IPS-11a (cell line): ENCODE results near the gene LMTK2.
A peak's percentile ranks its signal among the peaks of the same experiment; 100 is the strongest.

Experiments used
- H3K4me3 ChIP-seq: one replicate; pipeline ENCODE4 v1.5.1; 2013; ENCODE audit warnings: low read depth, low read length, control low read depth

LMTK2 gene

DNA sequence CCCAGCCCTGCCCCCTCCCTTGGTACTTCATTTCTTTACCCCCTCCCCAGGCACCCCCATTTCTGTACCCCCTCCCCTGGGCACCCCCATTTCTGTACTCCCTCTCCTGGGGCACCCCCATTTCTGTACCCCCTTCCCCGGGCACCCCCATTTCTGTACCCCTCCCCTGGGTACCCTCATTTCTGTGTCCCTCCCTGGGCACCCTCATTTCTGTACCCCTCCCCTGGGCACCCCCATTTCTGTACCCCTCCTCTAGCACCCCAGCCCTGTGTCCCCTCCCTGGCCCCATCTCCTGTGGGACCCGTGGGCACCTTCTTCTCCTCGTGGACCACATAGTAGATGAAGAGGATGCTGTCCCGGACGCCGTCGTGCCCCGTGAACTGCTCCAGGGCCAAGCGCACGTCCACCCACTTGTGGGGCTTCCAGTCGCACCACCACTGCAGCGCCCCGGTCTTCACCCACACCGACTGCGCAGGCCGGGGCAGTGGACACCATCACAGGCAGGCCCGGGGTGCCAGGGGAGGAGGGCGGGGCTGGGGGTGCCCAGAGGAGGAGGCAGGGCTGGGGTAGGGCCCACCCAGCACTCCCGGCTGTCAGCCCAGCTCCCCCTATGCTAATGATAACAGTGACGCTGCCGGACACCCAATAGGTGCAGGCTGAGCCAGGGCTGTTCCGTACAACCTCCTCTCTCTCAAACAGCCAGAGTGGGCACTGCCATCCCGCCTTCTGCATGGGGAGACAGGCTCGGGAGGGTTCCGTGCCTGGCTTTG, 125.0 kb downstream of the LMTK2 start:
- no peak overlapping the region for H3K4me3 ChIP-seq

DNA sequence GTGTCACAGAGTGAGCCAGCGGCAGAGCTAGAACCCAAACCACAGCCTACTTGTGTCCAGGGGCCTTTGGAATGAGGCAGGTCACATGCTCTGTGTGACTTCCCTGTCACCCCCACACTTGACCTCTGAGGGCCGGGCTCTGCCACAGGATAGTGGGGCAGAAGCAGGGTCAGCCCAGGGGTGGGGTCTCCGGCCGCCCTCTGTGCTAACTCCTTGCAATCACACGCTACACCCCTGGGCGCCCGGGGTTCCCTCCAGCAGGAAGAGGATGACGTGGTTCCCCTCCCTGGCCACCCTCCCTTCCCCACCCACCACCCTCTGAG, 125.6 kb downstream of the LMTK2 start:
- no peak overlapping the region for H3K4me3 ChIP-seq

DNA sequence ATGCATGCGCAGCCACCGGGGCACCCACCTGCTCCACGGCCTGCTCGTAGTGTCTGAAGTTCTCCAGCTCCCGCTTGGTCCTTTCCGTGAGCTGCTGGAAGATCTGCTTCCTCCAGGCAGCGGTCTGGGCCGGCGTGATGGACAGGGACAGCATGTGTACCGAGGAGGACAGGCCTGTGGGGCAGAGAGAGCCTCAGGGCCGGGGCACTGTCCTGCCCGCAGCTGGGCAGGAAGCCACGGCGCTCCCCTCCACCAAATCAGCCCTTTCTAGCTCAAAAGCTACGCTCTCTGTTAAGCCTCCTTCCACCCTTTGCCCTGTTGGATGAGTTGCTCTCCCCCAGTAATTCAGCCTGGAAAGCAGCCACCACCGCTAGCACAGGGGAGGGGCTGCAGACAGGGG, 126.1 kb downstream of the LMTK2 start:
- no peak overlapping the region for H3K4me3 ChIP-seq

DNA sequence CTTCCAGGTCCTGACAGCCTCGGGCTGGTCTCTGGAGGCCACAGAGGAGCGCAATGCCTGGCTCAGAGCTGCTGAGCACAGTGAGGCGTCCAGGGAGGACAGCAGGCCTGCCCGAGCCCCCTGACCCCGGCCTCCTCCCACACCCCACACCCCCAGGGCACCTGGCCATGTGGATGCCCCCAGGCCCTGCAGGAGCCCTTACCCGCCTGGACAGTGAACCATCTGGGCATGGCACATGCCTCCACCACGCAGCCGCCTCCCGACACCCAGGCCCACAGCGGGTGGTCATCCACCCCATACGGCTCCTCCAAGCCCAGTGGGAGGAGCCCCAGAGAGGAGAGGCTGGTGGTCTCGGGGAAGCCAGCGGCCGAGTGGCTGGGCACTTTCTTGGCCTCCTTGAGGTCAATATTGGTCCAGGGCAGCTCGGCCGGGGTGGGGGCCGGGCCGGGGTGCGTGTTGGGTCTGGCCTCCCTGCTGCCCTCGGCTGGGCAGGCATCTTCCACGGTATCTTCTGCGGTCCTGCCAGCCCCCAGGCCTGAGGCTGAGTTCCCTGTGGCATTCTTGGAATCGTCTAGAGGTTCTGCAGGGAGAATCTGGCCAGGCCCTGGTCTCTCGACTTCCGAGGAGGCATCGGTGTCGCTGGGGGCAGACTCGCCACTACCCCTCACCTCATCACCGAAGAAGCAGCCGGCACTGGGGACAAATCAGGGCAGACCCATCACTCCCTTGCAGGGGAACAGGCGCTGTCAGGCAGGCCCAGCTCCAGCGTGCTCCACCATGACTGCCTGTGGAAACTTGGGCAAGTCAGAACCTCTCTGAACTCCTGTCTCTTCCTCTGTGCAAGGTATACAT, 126.8 kb downstream of the LMTK2 start:
- no peak overlapping the region for H3K4me3 ChIP-seq

DNA sequence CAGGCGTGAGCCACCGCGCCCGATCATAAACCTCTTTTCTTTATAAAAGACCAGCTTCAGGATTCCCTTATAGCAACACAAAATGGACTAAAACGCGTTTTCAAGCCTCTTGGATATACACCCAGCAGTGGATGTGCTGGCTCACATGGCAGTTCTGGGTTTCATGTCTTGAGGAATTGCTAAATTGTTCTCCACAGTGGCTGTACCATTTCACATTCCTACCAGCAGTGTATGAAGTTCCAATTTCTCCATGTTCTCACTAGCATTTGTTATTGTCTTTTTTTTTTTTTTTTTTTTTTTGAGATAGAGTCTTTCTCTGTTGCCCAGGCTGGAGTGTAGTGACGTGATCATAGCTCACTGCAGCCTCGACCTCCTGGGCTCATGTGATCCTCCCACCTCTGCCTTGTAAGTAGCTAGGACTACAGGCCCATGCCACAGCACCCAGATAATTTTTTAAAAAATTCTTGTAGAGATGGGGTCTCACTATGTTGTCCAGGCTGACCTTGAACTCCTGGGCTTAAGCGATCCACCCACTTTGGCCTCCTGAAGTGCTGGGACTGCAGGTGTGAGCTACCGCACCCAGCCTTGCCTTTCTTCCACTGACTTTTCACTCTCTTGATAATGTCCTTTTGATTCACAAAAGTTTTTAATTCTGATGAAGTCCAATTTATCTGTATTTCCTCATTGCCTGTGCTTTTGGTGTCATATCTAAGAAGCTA, 127.9 kb downstream of the LMTK2 start:
- H3K4me3 ChIP-seq, result no peak overlapping the region

DNA sequence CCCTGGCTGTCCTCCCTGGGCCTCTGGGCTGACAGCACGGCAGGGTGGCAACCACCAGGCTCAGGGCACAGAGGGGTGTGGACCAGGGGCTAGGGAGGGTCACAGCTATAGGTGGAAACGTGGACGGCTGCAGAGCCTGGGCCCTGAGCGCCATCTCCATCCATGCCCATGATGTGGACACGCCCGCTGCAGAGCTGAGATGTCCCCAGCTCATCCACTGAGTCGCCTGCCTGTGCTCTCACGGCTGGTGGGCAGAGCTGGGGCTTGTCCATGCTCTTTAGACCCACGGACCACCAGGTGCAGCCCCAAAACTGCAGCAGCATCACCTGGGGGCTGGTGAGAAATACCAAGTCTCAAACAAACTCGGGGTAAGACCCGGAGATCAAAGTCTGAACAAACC, 129.2 kb downstream of the LMTK2 start:
- no peak overlapping the region for H3K4me3 ChIP-seq

DNA sequence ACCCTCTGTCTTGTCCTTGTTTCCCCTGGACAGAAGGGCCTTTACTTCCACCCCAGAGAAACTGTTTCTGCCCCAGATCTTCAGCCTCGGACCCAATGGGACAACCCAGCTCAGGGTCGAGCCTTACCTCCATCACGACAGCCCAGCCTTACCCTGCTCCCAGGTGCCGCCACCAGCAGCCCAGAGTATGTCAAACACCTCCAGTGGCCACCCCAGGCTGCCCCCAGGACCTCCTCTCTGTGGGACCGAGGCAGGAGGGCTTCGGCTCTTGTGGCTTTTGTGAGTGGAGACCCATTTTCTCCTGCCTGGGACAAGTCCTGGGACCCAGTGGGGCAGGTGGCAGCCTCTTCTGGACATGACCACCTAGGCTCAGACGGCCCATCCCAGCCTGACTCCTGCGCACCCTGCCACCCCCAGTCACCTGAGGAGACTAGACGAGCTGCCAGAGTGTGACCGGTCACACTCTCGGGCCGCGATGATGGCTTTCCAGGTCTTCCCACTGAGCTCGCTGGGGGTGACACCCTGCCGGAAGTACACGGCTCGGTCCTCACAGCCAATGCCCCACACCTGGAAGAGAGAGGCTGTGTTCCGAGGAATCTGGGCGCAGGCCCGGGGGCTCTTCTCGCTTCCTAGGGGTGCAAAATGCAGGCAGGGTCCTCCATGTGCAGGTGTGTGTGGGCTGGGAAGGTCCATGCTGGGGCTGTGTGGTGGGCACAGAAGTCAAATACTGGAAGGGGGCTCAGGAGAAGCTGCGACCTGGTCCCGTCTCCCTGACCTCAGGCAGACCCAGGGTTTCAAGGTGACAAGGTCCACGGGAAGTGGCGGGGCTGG, 129.9 kb downstream of the LMTK2 start:
- no peak overlapping the region for H3K4me3 ChIP-seq

DNA sequence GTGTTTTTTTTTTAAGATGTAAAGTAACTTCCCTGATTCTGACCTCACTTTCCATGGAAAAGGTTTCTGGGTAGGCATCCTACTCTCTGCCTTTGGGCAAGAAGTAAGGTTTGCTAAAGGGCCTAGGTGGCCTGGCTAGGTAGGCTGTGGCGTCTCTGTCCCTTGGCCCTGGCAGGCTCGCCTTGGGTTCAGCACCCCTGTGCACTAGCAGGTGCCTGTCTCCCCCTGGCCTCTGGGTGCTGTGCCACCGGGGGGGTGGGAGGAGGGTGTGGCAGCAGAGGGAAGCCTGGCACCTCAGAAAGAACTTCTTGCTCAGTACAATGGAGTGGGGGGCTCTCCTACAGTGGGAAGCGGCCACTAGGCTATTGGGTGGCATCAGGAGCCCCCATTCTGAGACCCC, 131.4 kb downstream of the LMTK2 start:
- no peak overlapping the region for H3K4me3 ChIP-seq

DNA sequence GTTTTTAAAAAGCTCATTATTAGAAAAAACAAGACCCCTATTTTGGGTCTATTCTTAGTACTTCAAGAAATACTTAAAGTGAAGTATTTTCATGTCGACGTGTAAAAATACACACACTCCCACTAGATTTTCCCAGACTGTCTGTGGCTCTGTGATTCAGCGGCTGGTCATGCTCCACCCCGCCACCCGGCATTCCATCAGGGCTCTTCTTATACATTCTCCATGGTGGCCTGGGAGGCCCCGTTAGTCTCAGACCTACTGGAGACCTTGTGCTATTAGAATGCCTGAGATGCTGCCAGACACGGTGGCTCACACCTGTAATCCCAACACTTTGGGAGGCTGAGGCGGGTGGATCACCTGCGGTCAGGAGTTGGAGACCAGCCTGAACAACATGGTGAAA, 132.3 kb downstream of the LMTK2 start:
- no peak overlapping the region for H3K4me3 ChIP-seq

DNA sequence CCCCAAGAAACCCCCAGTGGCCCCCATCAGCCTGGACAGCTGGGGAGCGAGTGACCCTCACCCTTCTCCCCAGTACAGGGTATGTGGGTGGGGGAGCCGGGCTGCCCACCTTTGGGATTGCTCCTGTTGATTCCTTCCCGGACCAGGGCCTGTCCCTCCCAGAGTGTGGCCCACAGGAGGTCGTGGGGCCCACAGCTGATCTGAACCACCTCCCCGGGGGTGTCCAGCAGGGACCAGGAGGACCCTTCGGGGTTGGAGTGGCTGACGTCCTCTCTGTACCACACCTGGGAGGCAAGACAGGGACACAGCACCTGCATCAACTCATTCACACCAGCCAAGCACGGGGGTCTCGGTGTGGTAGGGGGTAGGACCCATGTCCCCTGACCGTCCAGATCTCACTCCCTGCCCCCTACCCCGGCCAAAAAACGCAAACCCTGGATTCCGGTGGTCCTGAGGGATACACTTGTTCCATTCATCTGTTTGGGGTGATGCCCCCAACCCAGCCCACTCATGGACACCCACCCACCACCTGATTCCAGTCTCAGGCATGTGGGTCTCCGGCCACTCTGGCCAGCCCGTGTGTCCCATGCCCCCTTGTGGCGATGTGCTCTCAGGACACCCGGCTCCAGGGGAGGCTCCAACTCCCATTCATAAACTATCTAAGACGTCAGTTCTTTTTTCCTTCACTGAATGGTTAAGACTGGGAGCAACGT, 134.5 kb downstream of the LMTK2 start:
- no peak overlapping the region for H3K4me3 ChIP-seq

DNA sequence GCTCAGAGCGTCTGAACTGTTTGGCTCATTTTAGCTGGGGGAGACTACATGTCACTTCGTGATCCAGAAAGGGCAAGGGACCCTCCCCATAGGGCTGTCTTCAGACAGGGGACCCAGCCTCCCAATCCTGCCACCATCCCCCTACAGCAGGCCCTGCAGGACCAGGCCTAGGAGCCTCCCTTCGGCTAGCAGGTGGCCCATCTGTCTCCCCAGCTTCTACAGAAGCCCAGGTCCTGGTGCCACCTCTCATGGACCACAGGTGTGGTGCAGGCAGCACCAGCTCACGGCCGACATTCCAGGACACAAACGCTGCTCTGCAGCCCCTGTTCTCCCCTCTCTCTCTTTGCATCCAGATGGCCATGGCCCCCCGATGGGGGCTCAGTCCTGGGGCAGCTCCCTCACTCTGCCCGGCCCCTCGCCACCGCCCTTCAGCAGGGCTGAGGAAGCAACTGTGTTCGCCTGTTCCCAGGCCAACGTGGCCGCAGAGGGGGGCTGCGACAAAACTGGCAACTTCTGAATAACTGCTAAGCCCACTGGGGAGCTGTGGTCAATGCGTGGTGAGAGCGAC, 135.1 kb downstream of the LMTK2 start:
- H3K4me3 ChIP-seq, result no peak overlapping the region

DNA sequence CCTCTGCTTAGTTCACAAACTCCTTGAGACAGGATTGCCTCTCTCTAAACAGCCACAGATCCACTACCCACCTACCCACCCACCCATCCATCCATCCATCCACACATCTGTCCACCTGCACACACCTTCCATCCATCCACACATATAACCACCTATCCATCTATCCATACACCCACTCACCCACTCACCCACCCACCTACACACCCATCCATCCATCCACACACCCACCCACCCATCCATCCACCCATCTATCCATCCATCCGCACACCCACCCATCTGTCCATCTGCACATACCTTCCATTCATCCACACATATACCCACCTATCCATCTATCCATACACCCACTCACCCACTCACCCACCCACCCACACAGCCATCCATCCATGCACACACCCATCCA, 135.7 kb downstream of the LMTK2 start:
- H3K4me3 ChIP-seq, result no peak overlapping the region

DNA sequence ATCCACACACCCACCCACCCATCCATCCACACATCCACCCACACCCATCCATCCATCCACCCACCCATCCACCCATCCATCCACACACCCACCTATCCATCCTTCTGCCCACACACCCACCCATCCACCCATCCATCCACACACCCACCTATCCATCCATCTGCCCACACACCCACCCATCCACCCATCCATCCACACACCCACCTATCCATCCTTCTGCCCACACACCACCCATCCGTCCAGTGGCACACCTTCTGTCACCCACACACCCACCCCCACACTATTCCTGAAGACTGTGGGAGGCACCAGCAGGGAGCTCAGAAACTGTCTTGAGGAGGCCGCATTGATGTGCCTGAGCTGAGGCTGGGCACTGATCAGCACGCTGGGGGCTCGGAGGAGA, 136.3 kb downstream of the LMTK2 start:
- no peak overlapping the region for H3K4me3 ChIP-seq

DNA sequence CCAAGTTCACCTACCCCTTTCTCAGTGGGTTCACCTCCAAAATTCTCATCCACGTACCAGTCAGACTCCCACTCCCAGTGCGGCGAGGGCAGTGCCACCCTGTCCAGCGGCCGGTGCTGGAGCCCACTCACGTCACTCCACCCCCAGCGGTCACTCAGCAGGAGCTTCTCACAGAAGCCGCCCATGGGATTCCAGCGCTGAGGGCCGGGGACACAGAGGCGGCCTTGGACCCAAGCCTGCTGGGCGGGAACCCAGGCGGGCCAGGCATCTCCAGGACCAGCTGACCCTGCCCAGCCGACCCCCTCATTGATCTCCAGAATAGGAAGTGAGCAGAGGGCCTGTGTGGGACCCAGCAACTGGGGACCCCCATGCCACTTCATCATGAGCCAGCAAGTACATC, 138.2 kb downstream of the LMTK2 start:
- H3K4me3 ChIP-seq, result no peak overlapping the region

DNA sequence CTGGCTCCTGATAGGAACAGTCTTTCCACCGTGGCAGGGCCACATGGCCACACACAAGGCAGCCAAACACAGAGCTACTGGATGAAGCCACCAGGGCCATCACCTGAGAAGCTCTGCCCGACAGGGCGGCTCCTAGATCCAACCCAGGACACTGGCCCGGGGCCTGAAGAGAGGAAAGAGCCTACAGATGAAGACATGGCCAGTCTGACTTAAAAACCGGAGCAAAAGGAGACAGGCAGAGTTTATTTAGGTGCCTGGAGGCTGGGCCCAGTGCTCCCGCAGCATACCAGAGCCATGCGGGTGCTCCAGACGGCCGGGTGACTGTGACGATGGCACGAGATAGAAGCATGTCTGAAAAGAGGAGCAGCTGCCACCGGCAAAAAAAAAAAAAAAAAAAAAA, 141.5 kb downstream of the LMTK2 start:
- no peak overlapping the region for H3K4me3 ChIP-seq

DNA sequence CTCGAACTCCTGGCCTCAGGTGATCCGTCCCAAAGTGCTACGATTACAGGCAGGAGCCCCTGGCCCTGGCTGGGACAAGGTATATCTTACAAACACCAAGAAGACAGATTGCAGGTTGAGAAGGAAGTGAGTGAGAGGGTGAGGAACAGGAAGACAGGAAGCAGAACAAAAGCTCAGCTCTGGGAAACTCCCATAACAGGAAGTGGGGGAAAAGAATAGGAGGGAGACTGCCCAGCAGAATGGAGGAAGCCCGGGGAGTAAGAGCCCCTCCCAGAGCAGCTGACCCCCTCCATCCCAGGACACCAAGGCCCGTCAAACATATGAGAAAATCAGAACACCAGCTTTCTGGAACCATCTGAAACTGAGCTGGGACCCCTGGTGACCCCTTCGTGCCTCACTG, 142.4 kb downstream of the LMTK2 start:
- no peak overlapping the region for H3K4me3 ChIP-seq

DNA sequence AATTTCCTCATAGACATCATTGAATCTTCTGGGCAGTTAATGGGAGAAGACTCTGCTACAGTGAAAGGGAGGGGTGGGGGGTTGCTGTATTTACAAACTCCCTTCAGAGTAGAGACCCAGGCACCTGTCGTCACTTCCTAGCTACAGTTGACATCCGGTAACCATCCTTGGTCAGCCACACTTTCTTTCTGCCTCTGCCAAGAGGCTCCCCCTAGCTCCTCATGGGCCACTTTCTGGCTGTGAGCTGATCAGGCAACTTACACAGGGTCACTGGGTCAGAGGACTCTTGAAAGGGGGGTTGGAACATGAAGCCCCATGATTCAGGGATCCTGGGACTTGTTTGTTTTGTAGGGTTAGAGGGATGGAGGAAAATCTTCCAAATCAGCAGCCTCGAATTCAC, 144.1 kb downstream of the LMTK2 start:
- no peak overlapping the region for H3K4me3 ChIP-seq

DNA sequence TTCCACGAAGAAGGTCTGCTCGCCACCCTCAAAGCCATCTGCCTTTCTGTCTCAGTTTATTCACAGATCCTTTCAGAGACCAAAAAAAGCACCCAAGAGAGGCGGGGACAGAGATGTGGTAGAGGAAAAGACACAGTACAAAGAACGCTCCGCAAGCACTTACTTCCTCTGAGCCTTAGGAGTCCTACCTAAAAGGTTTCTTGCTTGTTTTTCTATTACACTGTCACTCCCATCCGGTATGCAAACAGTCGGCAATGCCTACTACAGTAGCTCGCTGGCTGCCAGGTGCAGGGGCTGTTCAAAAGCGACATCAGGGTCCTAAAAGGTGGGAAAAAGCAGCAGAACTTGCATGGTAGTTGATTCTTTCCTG, 144.6 kb downstream of the LMTK2 start:
- H3K4me3 ChIP-seq, result peak overlapping the region; percentile 88

DNA sequence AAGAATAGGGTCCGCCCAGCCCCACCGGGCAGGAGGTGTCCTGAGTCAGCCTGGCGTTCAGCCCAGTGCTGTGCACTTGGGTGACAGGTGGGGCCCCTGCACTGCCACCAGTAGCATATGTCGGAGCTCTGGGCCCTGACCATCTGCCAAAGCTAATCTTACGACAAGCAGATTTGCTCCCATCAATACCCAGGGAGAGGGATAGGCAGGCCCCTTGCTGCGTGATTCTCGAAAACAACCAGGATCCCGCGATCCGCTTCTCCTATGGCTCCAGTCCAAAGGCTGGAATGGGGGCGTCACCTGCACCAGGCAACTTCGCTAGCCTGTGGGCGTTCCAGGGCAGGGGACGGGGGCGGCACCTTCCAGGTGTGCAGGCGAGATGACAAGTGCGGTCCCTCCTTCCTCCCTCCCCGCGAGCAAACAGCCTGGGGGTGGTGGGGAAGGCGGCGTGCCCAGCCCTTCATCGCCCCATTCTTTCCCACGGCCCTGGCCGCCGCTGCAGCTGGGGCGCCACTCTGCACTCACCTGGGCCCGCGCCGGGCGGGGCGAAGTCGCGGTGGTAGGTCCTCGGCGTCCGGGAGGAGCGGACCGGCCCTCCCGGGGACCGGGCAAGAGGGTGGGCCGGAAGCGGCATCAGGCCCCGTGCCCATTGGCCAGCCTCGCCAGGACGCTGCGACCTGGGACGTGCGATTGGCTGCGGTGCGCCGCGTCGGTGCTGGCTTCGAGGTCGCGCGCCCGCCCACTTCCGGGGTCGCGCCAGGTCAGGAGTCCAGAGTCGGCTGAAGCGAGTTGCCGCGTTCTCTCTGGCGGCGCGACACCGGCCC, 145.2 kb downstream of the LMTK2 start, which contains the start of gene TECPR1:
TECPR1 (minus strand) TSS at position 632 of the 824 bp plus-strand sequence. CDS start 6,086 bp downstream, outside the sequence.
- peak within 1 kb of the TSS; percentile 88 for H3K4me3 ChIP-seq
